Natural killer cell (primary cell): ENCODE results near the gene ITGA5. TPM values are rescaled to one million over a fixed set of nuclear protein-coding genes. Genes with fewer than 3 reads are reported as not detected.
A peak's percentile ranks its signal among the peaks of the same experiment; 100 is the strongest.

ENCODE experiments used
- ATAC-seq, 3 donors: fragments of 150-1000 bp in 2 of 3; fragments of 200-7000 bp in 1 of 3; cut with Tn5 transposase; 1 replicate in 1 of 3; 2 replicates in 2 of 3; pipeline ENCODE4 v1.10.0; 2021; ENCODE audit warnings: mild to moderate bottlenecking in 2 of 3, moderate library complexity in 2 of 3
- DNase-seq, 2 donors: peaks; one replicate each; pipeline versions ENCODE4 v3.0.0 to v3.0.0-alpha.2; 2013 to 2021; ENCODE audit warnings: mixed read lengths in 1 of 2
- H3K27ac ChIP-seq: one replicate; pipeline ENCODE4 v1.5.1; 2013; ENCODE audit warnings: mild to moderate bottlenecking, low read length
- H3K27me3 ChIP-seq: one replicate; pipeline ENCODE4 v1.6.1; 2013; ENCODE audit warnings: low read length; ENCODE audit not compliant: control insufficient read depth, insufficient read depth
- H3K36me3 ChIP-seq: one replicate; pipeline ENCODE4 v1.6.1; 2013; ENCODE audit warnings: low read length; ENCODE audit not compliant: control insufficient read depth, insufficient read depth
- H3K4me1 ChIP-seq: one replicate; pipeline ENCODE4 v1.6.1; 2013; ENCODE audit warnings: low read length; ENCODE audit not compliant: control insufficient read depth, insufficient read depth
- H3K4me3 ChIP-seq: one replicate; pipeline ENCODE4 v1.5.1; 2013; ENCODE audit warnings: low read length
- H3K9me3 ChIP-seq: one replicate; pipeline ENCODE4 v1.6.1; 2013; ENCODE audit warnings: low read length; ENCODE audit not compliant: control insufficient read depth, insufficient read depth
- H3K27ac Mint-ChIP-seq, 2 donors: one replicate each; pipeline ENCODE4 v1.8.0; 2022; ENCODE audit warnings: mild to moderate bottlenecking in 2 of 2, mixed read lengths in 2 of 2, moderate library complexity in 1 of 2
- H3K27me3 Mint-ChIP-seq, 2 donors: one replicate each; pipeline ENCODE4 v1.8.0; 2022; ENCODE audit warnings: low read depth in 2 of 2, mixed read lengths in 2 of 2
- H3K36me3 Mint-ChIP-seq: one replicate; pipeline ENCODE4 v1.8.0; 2022; ENCODE audit warnings: mixed read lengths
- H3K4me1 Mint-ChIP-seq, 2 donors: one replicate each; pipeline ENCODE4 v1.8.0; 2022; ENCODE audit warnings: mixed read lengths in 2 of 2
- H3K4me3 Mint-ChIP-seq: one replicate; pipeline ENCODE4 v1.8.0; 2022; ENCODE audit warnings: mild to moderate bottlenecking, moderate library complexity, mixed read lengths
- H3K9me3 Mint-ChIP-seq, 2 donors: one replicate each; pipeline ENCODE4 v1.8.0; 2022; ENCODE audit warnings: mixed read lengths in 2 of 2
- WGBS: methylation state at CpG from one replicate; pipeline ENCODE4 v1.1.7; 2013; ENCODE audit warnings: missing lambda C conversion rate; ENCODE audit not compliant: insufficient coverage; 5-methylcytosine and 5-hydroxymethylcytosine counted together
- intact Hi-C: fragments of 100-400 bp; cut with micrococcal nuclease; formaldehyde crosslinking; loops from one replicate; pipeline ENCODE4 v1.14.2; 2022
- total RNA-seq, 4 donors: library from RNA; stranded (reverse); fragments of 120-200 nt in 1 of 4; gene quantifications; one replicate each; pipeline versions ENCODE4 v1.2.3 to v1.2.4, GENCODE V29; 2013 to 2022
- TF ChIP-seq, protein P1 (sequence below): fragments of 200-600 bp; IDR thresholded peaks from one replicate; pipeline ENCODE4 v1.8.0; 2022; ENCODE audit warnings: antibody characterized with exemption

Gene ITGA5
- total RNA-seq, 3 donors from 2014 or later (not counting 1 experiment from before 2014, with no cell fraction given): 177 to 232 (median 207) TPM

DNA sequence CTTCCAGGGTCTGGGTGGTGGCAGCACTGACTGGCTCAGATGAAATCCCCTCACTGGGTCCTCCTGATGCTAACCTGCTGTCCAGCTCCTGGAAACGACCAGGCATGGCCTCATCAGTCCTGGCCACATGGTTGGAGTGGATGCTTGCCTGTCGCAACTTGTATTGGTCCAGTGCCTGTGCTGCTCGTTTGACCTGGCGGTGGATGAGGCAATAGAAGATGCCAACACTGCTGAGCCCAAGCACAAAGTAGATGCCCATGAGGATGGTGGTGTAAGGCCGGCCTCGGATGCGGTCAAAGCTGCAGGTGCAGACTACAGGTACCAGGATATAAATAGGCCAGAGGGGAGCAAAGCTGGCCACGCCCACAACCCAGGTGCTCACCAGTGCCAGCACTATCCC is 56.0 kb downstream of the ITGA5 start:
- no peaks in the 10 kb centered on the region for H3K27me3 ChIP-seq
- WGBS: 92% methylated on average over 8 of the region's 8 CpGs
- H3K36me3 Mint-ChIP-seq: no peaks in the 10 kb centered on the region
- TF ChIP-seq, protein P1, sequence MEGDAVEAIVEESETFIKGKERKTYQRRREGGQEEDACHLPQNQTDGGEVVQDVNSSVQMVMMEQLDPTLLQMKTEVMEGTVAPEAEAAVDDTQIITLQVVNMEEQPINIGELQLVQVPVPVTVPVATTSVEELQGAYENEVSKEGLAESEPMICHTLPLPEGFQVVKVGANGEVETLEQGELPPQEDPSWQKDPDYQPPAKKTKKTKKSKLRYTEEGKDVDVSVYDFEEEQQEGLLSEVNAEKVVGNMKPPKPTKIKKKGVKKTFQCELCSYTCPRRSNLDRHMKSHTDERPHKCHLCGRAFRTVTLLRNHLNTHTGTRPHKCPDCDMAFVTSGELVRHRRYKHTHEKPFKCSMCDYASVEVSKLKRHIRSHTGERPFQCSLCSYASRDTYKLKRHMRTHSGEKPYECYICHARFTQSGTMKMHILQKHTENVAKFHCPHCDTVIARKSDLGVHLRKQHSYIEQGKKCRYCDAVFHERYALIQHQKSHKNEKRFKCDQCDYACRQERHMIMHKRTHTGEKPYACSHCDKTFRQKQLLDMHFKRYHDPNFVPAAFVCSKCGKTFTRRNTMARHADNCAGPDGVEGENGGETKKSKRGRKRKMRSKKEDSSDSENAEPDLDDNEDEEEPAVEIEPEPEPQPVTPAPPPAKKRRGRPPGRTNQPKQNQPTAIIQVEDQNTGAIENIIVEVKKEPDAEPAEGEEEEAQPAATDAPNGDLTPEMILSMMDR: no peak
- no peak for DNase-seq
- H3K27me3 Mint-ChIP-seq: peaks cover 0 to 3% of the 10 kb centered on the region in 2 donors
- H3K9me3 Mint-ChIP-seq: no peaks in the 10 kb centered on the region
- peaks cover 29% of the 10 kb centered on the region for H3K4me1 ChIP-seq
- no peak overlapping the region for H3K4me3 ChIP-seq
- H3K9me3 ChIP-seq: no peaks in the 10 kb centered on the region
- no peak for ATAC-seq
- H3K36me3 ChIP-seq: no peaks in the 10 kb centered on the region
- peaks cover 15 to 16% of the 10 kb centered on the region in 2 donors for H3K4me1 Mint-ChIP-seq
- intact Hi-C loops: no loop called here
- H3K27ac ChIP-seq: no peak overlapping the region
- no peak overlapping the region for H3K4me3 Mint-ChIP-seq
- H3K27ac Mint-ChIP-seq: no peak overlapping the region

DNA sequence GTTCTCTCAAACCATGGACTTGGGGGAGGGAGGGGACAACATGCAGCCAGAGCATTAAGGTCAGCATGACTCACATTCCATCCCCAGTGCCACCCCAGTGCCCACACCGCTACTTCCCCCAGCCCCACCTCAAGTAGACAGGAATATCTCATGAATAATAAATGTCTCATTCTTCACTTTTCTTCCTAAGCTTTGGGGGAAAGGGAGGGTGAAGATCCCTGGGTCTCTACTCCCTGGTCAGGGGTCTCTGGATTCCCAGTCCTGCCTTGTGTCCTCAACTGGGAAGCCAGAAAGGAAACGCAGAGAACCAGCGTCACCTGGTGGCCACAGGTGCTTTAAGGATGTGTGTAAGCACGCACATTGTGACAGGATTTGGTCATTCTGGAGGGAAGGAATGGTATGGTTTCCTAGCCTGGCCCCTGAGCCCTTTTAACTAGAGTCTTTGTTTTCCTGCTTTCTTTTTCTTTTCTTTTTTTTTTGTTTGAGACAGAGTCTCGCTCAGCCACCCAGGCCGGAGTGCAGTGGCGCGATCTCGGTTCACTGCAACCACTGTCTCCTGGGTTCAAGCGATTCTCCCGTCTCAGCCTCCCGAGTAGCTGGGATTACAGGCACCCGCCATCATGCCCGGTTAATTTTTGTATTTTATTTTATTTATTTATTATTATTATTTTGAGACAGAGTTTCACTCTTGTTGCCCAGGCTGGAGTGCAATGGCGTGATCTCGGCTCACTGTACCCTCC is 58.2 kb downstream of the ITGA5 start:
- intact Hi-C loops: loop anchor here (2.0 kb wide), 1 partner anchor 110 kb away; no protein-coding TSS in a partner anchor
- no peaks in the 10 kb centered on the region for H3K9me3 ChIP-seq
- Mint-ChIP-seq H3K27me3 (peaks cover 0 to 3% of the 10 kb centered on the region in 2 donors), H3K4me3 (peak overlapping the region; percentile 66), H3K4me1 (peaks cover 11 to 14% of the 10 kb centered on the region in 2 donors), H3K36me3 (no peaks in the 10 kb centered on the region), H3K9me3 (no peaks in the 10 kb centered on the region), H3K27ac (peak overlapping the region in 1 of 2 donors; percentile 50)
- peaks cover 35% of the 10 kb centered on the region for H3K4me1 ChIP-seq
- H3K4me3 ChIP-seq: no peak overlapping the region
- H3K27ac ChIP-seq: no peak overlapping the region
- TF ChIP-seq, protein P1: peak; percentile 20
- ATAC-seq (no peak), DNase-seq (peak in 1 of 2 donors; percentile 74)
- no peaks in the 10 kb centered on the region for H3K27me3 ChIP-seq
- WGBS: 79% methylated on average over 12 of the region's 16 CpGs
- H3K36me3 ChIP-seq: no peaks in the 10 kb centered on the region

DNA sequence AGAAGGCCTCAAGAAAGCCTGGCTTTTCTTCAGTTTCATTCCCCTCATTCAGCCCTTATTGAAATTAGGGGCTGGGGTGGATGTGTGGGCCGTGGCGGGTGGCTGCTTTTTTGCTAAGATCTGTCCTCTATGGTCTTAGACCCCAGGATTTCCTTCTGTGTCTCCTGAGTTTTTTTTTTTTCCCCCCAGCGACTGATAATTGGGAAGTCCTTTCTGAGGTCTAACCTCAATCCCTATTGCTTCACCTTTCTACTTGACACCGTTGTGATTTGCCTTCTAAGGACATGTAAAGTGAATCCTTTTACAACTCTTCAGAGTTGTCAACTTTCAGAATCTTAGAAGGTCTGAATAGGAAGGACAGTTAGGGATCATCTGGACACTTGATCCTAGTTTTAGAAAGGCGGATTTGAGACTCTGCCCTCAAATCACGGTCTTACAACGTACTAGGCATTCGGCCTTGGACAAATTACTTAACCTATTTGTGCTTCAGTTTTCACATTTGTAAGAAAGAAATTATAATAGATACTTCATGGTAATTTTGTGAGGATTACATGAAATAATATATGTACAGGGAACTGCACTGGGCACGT is 59.2 kb downstream of the ITGA5 start:
- intact Hi-C loops: loop anchor here (1.0 to 2.0 kb wide), 3 partner anchors 36 to 109 kb away; partner anchors contain the start of genes CBX5 and HNRNPA1
- no peaks in the 10 kb centered on the region for H3K9me3 Mint-ChIP-seq
- WGBS: 68% methylated on average over 9 of the region's 9 CpGs
- H3K36me3 Mint-ChIP-seq: no peaks in the 10 kb centered on the region
- TF ChIP-seq, protein P1: no peak
- Histone ChIP-seq H3K4me1 (peaks cover 35% of the 10 kb centered on the region), H3K27ac (peak overlapping the region; percentile 79), H3K4me3 (peak overlapping the region; percentile 90), H3K27me3 (no peaks in the 10 kb centered on the region), H3K9me3 (no peaks in the 10 kb centered on the region), H3K36me3 (no peaks in the 10 kb centered on the region)
- no peak for ATAC-seq
- DNase-seq: no peak
- no peak overlapping the region for H3K27ac Mint-ChIP-seq
- H3K4me1 Mint-ChIP-seq: peaks cover 11 to 14% of the 10 kb centered on the region in 2 donors
- H3K4me3 Mint-ChIP-seq: no peak overlapping the region
- peaks cover 0 to 3% of the 10 kb centered on the region in 2 donors for H3K27me3 Mint-ChIP-seq
